Adipocyte (in vitro differentiated cells): ENCODE measurements around the gene ANK2.

Experiments
- DNase-seq: peaks from one replicate; pipeline ENCODE4 v3.0.0-alpha.2; 2015; ENCODE audit warnings: low read depth
- H3K27me3 ChIP-seq: replicated peaks from 2 replicates; pipeline ENCODE4 v1.7.0; 2013; ENCODE audit warnings: mild to moderate bottlenecking, low read length, moderate library complexity; ENCODE audit not compliant: control insufficient read depth, insufficient read depth
- H3K36me3 ChIP-seq: 2 replicates; pipeline ENCODE4 v1.7.0; 2013; ENCODE audit warnings: low read length, mild to moderate bottlenecking, moderate library complexity; ENCODE audit not compliant: control insufficient read depth, insufficient read depth, severe bottlenecking
- H3K4me1 ChIP-seq: 2 replicates; pipeline ENCODE4 v1.7.0; 2013; ENCODE audit warnings: mild to moderate bottlenecking, low read length, moderate library complexity; ENCODE audit not compliant: control insufficient read depth, insufficient read depth
- H3K4me3 ChIP-seq: 2 replicates; pipeline ENCODE4 v1.7.0; 2013; ENCODE audit warnings: mild to moderate bottlenecking, low read length, moderate library complexity
- H3K9ac ChIP-seq: 2 replicates; pipeline ENCODE4 v1.7.0; 2013; ENCODE audit warnings: mild to moderate bottlenecking, low read length, moderate library complexity
- H3K9me3 ChIP-seq: 2 replicates; pipeline ENCODE4 v1.7.0; 2013; ENCODE audit warnings: mild to moderate bottlenecking, low read length, moderate library complexity; ENCODE audit not compliant: control insufficient read depth

The ANK2 gene

GRCh38 chr4:113260688-113261087, 211.2 kb downstream of the ANK2 start:
- Histone ChIP-seq H3K36me3 (peaks cover 23% of the 10 kb centered on the region), H3K9me3 (no peaks in the 10 kb centered on the region)
- no peak for DNase-seq

GRCh38 chr4:113263274-113263673, 213.8 kb downstream of the ANK2 start:
- no peak overlapping the region for H3K9ac ChIP-seq
- peaks cover 6% of the 10 kb centered on the region for H3K4me1 ChIP-seq
- DNase-seq = no peak
- no peaks in the 10 kb centered on the region for H3K9me3 ChIP-seq
- H3K4me3 ChIP-seq = no peak overlapping the region
- peaks cover 13% of the 10 kb centered on the region for H3K36me3 ChIP-seq
- no peaks in the 10 kb centered on the region for H3K27me3 ChIP-seq

More at GRCh38 chr4:113260688-113261087, 211.2 kb downstream of the ANK2 start:
- H3K4me1 ChIP-seq = peaks cover 14% of the 10 kb centered on the region
- no peaks in the 10 kb centered on the region for H3K27me3 ChIP-seq
- no peak overlapping the region for H3K9ac ChIP-seq
- H3K4me3 ChIP-seq = no peak overlapping the region

DNA sequence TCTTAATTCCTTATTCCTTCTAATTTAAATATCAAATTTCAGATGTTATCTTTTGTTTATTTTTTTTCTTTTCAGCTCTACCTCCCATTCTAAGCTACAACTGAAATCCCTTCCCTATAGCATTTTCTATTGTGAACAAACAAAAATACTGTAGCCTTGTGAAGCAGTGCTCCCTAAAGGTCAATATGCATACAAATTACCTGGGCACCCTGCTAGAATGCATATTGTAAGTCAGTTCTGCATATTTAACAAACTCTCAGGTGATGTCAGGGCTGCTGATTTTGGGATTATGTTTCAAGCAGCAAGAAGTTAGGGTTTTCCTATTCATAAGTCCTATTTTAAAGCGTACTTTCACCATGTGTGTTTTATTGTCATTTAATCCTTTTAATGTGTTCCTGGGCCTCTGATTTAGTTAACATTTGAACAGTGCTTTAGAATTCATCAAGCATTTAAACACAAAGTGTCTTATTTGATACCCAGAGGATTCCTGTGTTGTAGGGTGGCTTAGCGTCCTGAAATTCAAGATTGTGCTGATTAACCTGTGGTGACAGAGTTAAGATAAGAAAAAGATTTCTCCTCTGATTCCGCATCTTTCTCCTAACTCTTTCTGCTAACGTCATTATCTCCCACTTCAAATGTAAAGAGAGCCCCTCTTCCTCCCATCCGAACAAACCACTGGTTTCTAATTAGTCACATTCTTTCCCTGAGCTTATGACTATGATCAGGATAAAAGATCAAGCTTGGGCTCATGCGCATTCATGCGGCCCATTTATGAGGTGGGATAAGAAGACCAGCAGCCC, 221.3 kb downstream of the ANK2 start:
- Histone ChIP-seq H3K36me3 (peaks cover 13% of the 10 kb centered on the region), H3K9me3 (no peaks in the 10 kb centered on the region), H3K4me1 (no peaks in the 10 kb centered on the region), H3K4me3 (no peak overlapping the region), H3K9ac (no peak overlapping the region), H3K27me3 (no peaks in the 10 kb centered on the region)
- no peak for DNase-seq

GRCh38 chr4:113272523-113272922, 223.1 kb downstream of the ANK2 start:
- Histone ChIP-seq H3K4me3 (no peak overlapping the region), H3K27me3 (no peaks in the 10 kb centered on the region), H3K4me1 (peaks cover 7% of the 10 kb centered on the region), H3K36me3 (peaks cover 13% of the 10 kb centered on the region), H3K9ac (no peak overlapping the region), H3K9me3 (no peaks in the 10 kb centered on the region)
- DNase-seq = no peak

DNA sequence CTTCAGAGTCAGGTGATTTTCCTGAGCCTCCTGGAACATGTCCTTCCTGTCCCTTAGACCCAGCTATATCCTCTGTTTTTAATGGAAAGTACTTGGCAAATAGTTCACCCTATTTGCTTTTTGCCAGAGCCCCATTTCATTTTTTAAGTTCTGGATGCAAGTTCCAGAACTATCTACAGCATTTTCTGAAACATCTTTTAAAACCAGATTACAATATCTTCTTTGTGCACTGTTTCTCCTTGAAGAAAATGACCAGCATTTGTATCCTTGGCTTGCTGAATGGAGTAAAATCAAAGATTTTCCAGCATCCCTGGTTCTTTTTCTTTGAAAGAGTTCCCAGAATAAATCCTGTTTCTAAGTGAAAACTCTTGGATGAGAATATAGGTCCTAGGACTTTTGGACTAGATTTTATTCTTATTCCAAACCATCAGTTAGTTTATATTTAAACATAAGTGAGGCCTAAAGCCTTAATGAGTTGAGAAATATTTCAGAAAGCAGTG, 224.3 kb downstream of the ANK2 start:
- H3K4me1 ChIP-seq = peaks cover 7% of the 10 kb centered on the region
- no peaks in the 10 kb centered on the region for H3K9me3 ChIP-seq
- H3K9ac ChIP-seq = no peak overlapping the region
- H3K27me3 ChIP-seq = no peaks in the 10 kb centered on the region
- H3K36me3 ChIP-seq = peaks cover 13% of the 10 kb centered on the region
- H3K4me3 ChIP-seq = no peak overlapping the region
- no peak for DNase-seq

DNA sequence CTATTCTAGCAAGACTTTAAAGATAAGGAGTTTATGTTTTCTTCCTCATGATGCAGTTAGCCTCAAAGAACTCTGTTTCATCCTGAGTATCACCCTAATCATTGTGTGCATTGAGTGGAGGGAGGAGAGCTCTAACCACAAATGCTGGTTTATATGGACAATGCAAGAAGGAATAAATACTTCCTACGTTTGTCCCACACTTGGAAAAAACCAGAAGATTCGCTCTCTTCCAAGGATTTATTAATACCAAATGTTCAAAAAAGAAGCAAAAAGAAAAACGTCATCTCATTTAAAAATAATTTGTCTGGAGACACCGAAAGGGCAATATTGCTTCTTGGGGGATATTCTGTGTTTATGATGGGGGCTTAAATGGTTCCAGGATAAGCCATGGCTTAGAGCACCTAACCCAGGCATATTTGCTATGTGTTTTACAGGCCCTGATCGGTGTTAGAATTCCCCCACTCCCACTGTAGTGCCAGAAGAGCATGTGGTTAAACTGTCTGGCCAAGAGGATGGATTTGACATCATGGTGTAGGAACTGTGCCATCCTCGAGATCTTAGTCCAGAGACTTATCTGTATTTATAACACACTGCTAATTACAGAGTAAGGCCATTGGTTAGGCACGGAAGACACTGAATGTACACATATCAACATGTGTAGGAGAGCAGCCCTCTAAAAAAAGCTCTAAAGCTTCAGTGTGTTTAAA, 227.2 kb downstream of the ANK2 start:
- peaks cover 7% of the 10 kb centered on the region for H3K4me1 ChIP-seq
- H3K9me3 ChIP-seq = no peaks in the 10 kb centered on the region
- H3K4me3 ChIP-seq = no peak overlapping the region
- H3K36me3 ChIP-seq = peaks cover 10% of the 10 kb centered on the region
- no peaks in the 10 kb centered on the region for H3K27me3 ChIP-seq
- DNase-seq = no peak
- H3K9ac ChIP-seq = no peak overlapping the region

DNA sequence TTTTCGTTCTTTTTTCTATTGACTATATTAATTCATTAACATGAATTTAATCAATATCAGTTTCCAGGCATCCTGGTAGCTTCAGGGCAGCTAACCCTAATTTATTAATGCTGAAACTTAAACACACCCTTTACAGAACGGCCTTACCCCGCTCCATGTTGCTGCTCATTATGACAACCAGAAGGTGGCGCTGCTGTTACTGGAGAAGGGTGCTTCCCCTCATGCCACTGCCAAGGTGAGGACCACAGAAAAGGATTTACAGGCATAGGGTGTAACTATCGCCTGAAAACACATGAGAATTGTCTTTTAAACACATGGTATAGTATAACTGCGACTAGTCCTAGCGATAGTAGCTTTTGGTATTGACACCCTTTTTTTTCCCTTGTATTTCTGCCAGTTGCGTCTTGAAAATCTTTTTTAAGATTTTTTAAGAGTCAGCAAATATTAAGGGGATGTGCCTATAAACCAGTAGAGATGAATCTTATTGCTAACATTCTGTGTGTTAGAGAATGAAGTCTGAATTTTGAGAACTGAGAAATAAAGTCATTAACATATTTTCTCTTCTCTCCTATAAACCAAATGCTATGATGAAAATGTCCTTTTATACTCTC, 229.0 kb downstream of the ANK2 start:
- H3K9me3 ChIP-seq = no peaks in the 10 kb centered on the region
- peaks cover 19% of the 10 kb centered on the region for H3K36me3 ChIP-seq
- peaks cover 7% of the 10 kb centered on the region for H3K4me1 ChIP-seq
- no peak overlapping the region for H3K9ac ChIP-seq
- peak; percentile 74 for DNase-seq
- H3K27me3 ChIP-seq = no peaks in the 10 kb centered on the region
- H3K4me3 ChIP-seq = no peak overlapping the region

DNA sequence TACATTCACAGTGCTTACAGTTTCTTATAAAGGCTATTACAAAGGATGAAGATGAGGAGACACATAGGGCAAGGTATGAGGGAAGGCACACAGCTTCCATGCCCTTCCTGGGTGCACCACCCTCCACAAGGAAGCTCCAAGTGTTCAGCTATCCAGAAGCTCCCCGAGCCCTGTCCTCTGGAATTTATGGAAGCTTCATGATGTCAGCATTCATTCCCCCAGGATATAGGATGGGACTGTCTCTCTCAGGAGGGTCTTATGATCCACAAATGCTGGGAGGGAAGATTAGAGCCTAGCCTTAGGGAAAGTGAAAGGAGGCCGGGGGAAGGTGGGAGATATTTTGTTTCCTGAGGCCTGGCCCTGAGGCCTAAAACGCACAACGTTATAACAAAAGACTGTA, 236.0 kb downstream of the ANK2 start:
- H3K9ac ChIP-seq = no peak overlapping the region
- no peaks in the 10 kb centered on the region for H3K27me3 ChIP-seq
- H3K4me3 ChIP-seq = no peak overlapping the region
- H3K4me1 ChIP-seq = peaks cover 10% of the 10 kb centered on the region
- peaks cover 26% of the 10 kb centered on the region for H3K36me3 ChIP-seq
- DNase-seq = no peak
- no peaks in the 10 kb centered on the region for H3K9me3 ChIP-seq

DNA sequence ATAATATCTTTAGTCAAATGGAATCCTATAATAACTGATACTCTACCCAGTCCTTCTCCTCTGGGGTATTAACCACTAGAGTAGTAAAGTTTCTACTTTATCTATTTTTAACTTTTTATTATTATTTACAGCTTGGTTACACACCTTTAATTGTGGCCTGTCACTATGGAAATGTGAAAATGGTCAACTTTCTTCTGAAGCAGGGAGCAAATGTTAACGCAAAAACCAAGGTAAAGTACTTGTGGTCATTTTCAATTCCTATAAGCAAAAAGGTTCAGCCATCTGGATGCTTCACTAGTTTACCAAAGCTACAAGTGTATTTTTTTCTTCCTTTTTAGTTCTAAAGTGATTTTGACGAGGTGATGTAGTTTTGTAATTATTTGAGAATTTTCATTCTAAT, 238.8 kb downstream of the ANK2 start:
- H3K9ac ChIP-seq = no peak overlapping the region
- peaks cover 17% of the 10 kb centered on the region for H3K36me3 ChIP-seq
- H3K4me1 ChIP-seq = peaks cover 35% of the 10 kb centered on the region
- no peak overlapping the region for H3K4me3 ChIP-seq
- no peak for DNase-seq
- H3K27me3 ChIP-seq = no peaks in the 10 kb centered on the region
- no peaks in the 10 kb centered on the region for H3K9me3 ChIP-seq

- Histone ChIP-seq H3K4me3 (no peak overlapping the region), H3K9me3 (no peaks in the 10 kb centered on the region), H3K36me3 (peaks cover 17% of the 10 kb centered on the region), H3K9ac (no peak overlapping the region), H3K4me1 (peaks cover 38% of the 10 kb centered on the region), H3K27me3 (no peaks in the 10 kb centered on the region)
- DNase-seq = peak; percentile 3
Observed at GRCh38 chr4:113288696-113289095, 239.2 kb downstream of the ANK2 start.

DNA sequence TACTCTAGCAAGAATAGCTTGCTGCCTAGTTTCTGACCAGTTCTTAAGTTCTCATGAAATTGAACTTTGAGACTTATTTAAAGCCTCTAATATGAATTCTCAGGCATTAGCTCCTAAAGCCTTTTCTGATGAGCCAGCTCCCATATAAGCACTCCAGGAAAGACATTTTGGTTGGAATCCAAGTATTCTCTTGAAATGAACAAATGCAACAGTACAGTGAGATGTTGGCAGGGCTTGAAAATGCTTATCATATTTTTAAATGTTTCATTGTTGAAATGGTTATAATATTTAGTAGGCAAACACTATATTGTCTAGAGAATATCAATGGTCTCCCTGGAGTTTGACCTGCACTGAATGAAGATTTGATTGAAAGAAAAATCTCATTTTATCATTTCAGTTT, 240.3 kb downstream of the ANK2 start:
- Histone ChIP-seq H3K27me3 (no peaks in the 10 kb centered on the region), H3K36me3 (peaks cover 10% of the 10 kb centered on the region), H3K4me3 (no peak overlapping the region), H3K9ac (no peak overlapping the region), H3K4me1 (peaks cover 49% of the 10 kb centered on the region), H3K9me3 (no peaks in the 10 kb centered on the region)
- peak; percentile 83 for DNase-seq
